T-helper 2 cell treated with Interferon-gamma antibody and Interleukin-4, amounts not matched to agents 100 ng/mL and 5 ng/mL, for 36 hours (primary cell): Measurements from ENCODE around the gene TMCO2. TPM values are rescaled to one million over a fixed set of nuclear protein-coding genes. Genes with fewer than 3 reads are reported as not detected.

Experiments used
- total RNA-seq: library from RNA; stranded (reverse); gene quantifications from 2 replicates; pipeline ENCODE4 v1.2.3, GENCODE V29; 2022

The TMCO2 gene
- total RNA-seq, 1 donor from 2014 or later = 0.32 TPM

Other genes starting within 250 kb of the TMCO2 start
- 828 and 856 TPM in 2 replicates for gene CAP1, start 207.2 kb upstream of the TMCO2 start, total RNA-seq
- gene PPT1, start 150.7 kb upstream of the TMCO2 start, total RNA-seq = 102 TPM in 2 replicates
- gene RLF, start 86.5 kb upstream of the TMCO2 start, total RNA-seq = 17.7 and 18.0 TPM in 2 replicates
- gene ZMPSTE24, start 10.3 kb downstream of the TMCO2 start, total RNA-seq = 33.6 and 33.9 TPM in 2 replicates
- 8.9 and 9.9 TPM in 2 replicates for gene COL9A2, start 69.3 kb downstream of the TMCO2 start, total RNA-seq
- gene SMAP2, start 125.8 kb downstream of the TMCO2 start, total RNA-seq = 107 and 112 TPM in 2 replicates
- 2.8 and 3.5 TPM in 2 replicates for gene ZFP69B, start 202.5 kb downstream of the TMCO2 start, total RNA-seq
- 4.1 and 4.7 TPM in 2 replicates for gene ZFP69, start 229.4 kb downstream of the TMCO2 start, total RNA-seq